CD4-positive, alpha-beta T cell treated with Interleukin-10 for 1 hour (primary cell): ENCODE measurements around the gene PNMA8A.

Source experiments
- DNase-seq: peaks from one replicate; pipeline ENCODE4 v3.0.0-alpha.2; 2020

The PNMA8A gene

DNA sequence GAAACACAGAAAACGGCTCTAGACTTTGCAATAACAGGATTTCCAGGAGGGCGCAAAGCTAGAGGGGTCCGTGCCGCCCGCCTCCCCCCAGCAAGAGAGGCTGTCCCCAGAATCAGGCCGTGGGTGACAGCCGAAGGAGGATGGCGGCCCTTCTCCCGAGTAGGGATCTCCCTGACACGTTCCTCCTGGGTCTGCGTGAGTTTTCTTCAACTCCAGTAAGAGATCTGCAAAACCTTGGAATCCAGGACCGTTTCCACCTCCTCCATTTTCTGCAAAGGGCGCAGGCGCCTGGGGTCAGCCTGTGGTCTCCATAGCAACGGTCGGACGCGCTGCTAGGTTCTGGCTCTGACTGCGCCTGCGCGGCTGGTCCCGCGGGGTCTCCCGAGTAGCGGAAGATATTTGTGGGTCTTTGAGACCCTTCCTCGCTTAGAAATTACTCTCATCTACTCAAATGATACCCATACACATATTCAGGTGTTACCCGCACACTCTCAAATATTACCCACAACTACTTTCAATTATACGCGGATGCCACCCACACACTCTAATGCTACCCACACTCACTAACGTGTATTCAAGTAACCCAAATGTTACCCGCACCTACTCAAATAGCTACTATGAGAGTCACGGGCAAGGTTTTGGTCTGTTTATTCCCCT lies 44.7 kb downstream of the PNMA8A start:
- no peak for DNase-seq

DNA sequence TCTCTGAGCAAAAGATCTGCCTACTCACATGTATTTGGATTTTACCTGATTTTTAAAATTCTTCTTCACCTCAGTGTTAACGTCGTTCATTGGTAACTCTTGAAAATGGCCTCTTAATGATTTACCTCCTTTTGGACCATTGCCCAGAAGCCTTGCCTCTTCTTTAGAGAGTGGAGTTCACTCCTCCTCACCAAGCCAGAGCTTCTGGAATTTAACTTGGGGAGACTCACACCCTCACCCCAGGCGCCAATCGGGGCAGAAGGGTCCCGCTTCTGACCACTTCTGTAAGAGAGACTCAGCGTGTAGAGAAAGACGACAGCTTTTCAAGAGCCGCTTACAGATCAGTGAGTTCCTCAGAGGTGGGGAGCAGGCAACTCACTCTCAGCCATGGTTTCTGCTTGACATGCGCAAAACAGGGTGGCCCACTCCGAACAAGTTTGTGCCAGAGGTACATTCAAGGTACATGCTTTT lies 45.3 kb downstream of the PNMA8A start:
- DNase-seq = no peak

DNA sequence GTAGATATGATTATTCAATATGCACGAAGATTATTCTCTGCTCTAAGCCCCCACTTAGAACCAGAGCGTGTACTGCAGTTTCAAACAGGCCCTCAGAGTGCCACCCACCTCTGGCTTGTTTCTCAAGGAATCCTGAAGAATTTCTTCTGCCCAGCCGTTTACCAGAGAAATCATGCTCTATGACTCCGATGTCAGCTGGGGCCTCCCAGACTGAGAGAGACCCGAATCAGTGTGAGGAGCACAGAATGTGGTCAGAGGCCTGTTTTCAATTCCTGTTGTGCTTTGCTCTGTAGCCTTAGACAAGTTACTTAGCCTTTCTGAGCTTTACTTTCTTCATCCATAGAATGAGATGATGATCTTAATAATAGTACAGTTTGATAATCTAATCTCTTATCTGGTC lies 48.2 kb downstream of the PNMA8A start:
- no peak for DNase-seq

DNA sequence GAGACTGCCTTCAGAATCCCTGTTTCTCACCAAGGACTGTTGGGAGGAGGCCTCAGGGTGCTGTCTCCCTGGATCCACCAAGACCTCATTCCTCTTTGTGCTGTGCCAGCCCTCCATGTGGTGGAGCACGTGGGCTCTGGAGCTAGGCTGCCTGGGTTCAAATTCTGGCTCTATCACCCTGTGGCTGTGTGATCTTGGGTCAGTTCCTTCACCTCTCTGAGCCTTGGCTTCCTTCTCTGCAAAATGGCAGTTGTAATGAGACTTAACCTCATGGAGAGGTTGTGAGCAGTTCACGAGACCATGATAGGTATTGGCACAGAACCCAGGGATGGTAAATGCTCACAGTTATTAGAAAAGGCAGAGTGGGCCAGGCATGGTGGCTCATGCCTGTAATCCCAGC lies 49.0 kb downstream of the PNMA8A start:
- DNase-seq = no peak

DNA sequence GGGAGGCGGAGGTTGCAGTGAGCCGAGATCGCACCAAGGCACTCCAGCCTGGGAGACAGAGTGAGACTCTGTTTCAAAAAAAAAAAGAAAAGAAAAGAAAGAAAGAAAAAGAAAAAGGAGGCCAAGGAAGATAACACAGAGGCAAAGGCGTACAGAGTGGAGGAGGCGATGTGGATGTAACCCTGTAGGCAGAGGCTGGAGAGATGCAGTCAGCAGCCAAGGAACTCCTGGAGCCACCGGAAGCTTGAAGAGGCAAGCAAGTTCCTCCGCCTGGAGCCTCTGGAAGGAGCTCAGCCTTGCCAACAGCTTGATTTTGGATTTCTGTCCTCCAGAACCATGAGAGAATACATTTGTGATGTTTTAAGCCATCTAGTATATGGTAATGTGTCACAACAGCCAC lies 51.3 kb downstream of the PNMA8A start:
- DNase-seq = no peak
